Keratinocyte (primary cell): ENCODE measurements around the gene ACSM3. TPM values are rescaled to one million over a fixed set of nuclear protein-coding genes. Genes with fewer than 3 reads are reported as not detected.

Experiments used
- DNase-seq: peaks from one replicate; pipeline ENCODE4 v3.0.0-alpha.2; 2011; ENCODE audit warnings: low read depth, missing footprints, low spot score
- FAIRE-seq: peaks from 2 replicates; lab custom pipeline; 2011; peaks lifted over from hg19 to GRCh38; lab: Jason Lieb, UNC
- H2AFZ ChIP-seq: 2 replicates; pipeline ENCODE4 v1.6.0; 2012; ENCODE audit warnings: low read length, control low read depth, inconsistent platforms; ENCODE audit not compliant: control insufficient read depth
- H3K27ac ChIP-seq: 2 replicates; pipeline ENCODE4 v1.5.1; 2011; ENCODE audit warnings: low read length; ENCODE audit not compliant: control insufficient read depth, insufficient read depth
- H3K27me3 ChIP-seq: 3 replicates; pipeline ENCODE4 v1.6.0; 2011; ENCODE audit warnings: low read length; ENCODE audit not compliant: control insufficient read depth, insufficient read depth; ENCODE audit errors: extremely low read depth
- H3K36me3 ChIP-seq, 2 experiments: 2 replicates in 1 of 2; 3 replicates in 1 of 2; pipeline ENCODE4 v1.5.1; 2011; ENCODE audit warnings: low read length in 2 of 2, mild to moderate bottlenecking in 1 of 2; ENCODE audit not compliant: control insufficient read depth in 2 of 2, insufficient read depth in 2 of 2; ENCODE audit errors: extremely low read depth in 1 of 2
- H3K4me1 ChIP-seq: 3 replicates; pipeline ENCODE4 v1.5.1; 2011; ENCODE audit warnings: low read length; ENCODE audit not compliant: control insufficient read depth, insufficient read depth; ENCODE audit errors: extremely low read depth
- H3K4me2 ChIP-seq: 3 replicates; pipeline ENCODE4 v1.6.0; 2011; ENCODE audit warnings: low read depth, low read length; ENCODE audit not compliant: control insufficient read depth, insufficient read depth; ENCODE audit errors: extremely low read depth
- H3K4me3 ChIP-seq, 3 experiments: fragments of 200-600 bp in 1 of 3; sonication (generic) in 1 of 3; 2 replicates in 2 of 3; 3 replicates in 1 of 3; pipeline ENCODE4 v1.5.1; 2011 to 2016; ENCODE audit warnings: low read length in 3 of 3, mild to moderate bottlenecking in 3 of 3, control low read depth in 2 of 3, inconsistent platforms in 1 of 3, low read depth in 1 of 3, mixed read lengths in 1 of 3, mixed run types in 1 of 3, moderate library complexity in 1 of 3; ENCODE audit not compliant: control insufficient read depth in 2 of 3, insufficient read depth in 2 of 3; ENCODE audit errors: extremely low read depth in 1 of 3
- H3K79me2 ChIP-seq: 2 replicates; pipeline ENCODE4 v1.6.0; 2012; ENCODE audit warnings: low read length; ENCODE audit not compliant: control insufficient read depth, insufficient read depth
- H3K9ac ChIP-seq: 3 replicates; pipeline ENCODE4 v1.6.0; 2011; ENCODE audit warnings: low read length; ENCODE audit not compliant: control insufficient read depth, insufficient read depth; ENCODE audit errors: extremely low read depth
- H3K9me1 ChIP-seq: 3 replicates; pipeline ENCODE4 v1.6.0; 2011; ENCODE audit warnings: low read length; ENCODE audit not compliant: control insufficient read depth, insufficient read depth; ENCODE audit errors: extremely low read depth
- H3K9me3 ChIP-seq: 2 replicates; pipeline ENCODE4 v1.5.1; 2012; ENCODE audit warnings: low read depth, low read length; ENCODE audit not compliant: control insufficient read depth
- H4K20me1 ChIP-seq: 3 replicates; pipeline ENCODE4 v1.6.0; 2011; ENCODE audit warnings: low read length; ENCODE audit not compliant: control insufficient read depth, insufficient read depth; ENCODE audit errors: extremely low read depth
- CTCF ChIP-seq, 3 experiments: IDR thresholded peaks in 1 of 3; conservative IDR thresholded peaks in 1 of 3; optimal IDR thresholded peaks in 1 of 3; 2 replicates in 2 of 3; 3 replicates in 1 of 3; pipeline versions ENCODE3 to v1.5.1; 2011; ENCODE audit warnings: low read length in 3 of 3, mild to moderate bottlenecking in 3 of 3, moderate library complexity in 2 of 3, control low read depth in 1 of 3, inconsistent platforms in 1 of 3; ENCODE audit not compliant: insufficient read depth in 2 of 3; ENCODE audit errors: extremely low read depth in 1 of 3
- EZH2 ChIP-seq: IDR thresholded peaks from one replicate; pipeline ENCODE4 v1.6.1; 2012; ENCODE audit warnings: inconsistent platforms, mild to moderate bottlenecking, low read length, moderate library complexity
- dilution Hi-C: fragments of 300-500 bp; cut with MboI; formaldehyde crosslinking; loops from one replicate; pipeline ENCODE4 v1.7.0; 2020; ENCODE audit warnings: low sequenced_read_pairs; ENCODE audit not compliant: extremely low pct_ligation_motif_present
- polyA plus RNA-seq, 5 experiments: library from polyadenylated mRNA; depleted of rRNA in 3 of 5; stranded (reverse) in 3 of 5; stranded (forward) in 1 of 5; unstranded in 1 of 5; fragments of >200 nt; gene quantifications; 1 replicate in 1 of 5; 2 replicates in 3 of 5; 3 replicates in 1 of 5; pipeline versions ENCODE4 v1.2.1 to v1.2.3, GENCODE V29; 2011 to 2012; ENCODE audit warnings: missing spikeins in 2 of 5, low read depth in 1 of 5, low replicate concordance in 1 of 5

ACSM3 gene
- polyA plus RNA-seq, 1 donor (not counting 4 experiments of a cell fraction or from before 2014, with no cell fraction given), result 0.38 TPM

- H4K20me1 ChIP-seq, result no peaks in the 10 kb centered on the region
- H3K27ac ChIP-seq, result no peak overlapping the region
- H3K4me2 ChIP-seq, result no peak overlapping the region
- H3K27me3 ChIP-seq, result no peaks in the 10 kb centered on the region
- DNase-seq (no peak), FAIRE-seq (no peak)
- no peaks in the 10 kb centered on the region for H3K9me1 ChIP-seq
- no peak overlapping the region for H2AFZ ChIP-seq
- dilution Hi-C loops, result no loop called here
- H3K9me3 ChIP-seq, result no peaks in the 10 kb centered on the region
- TF ChIP-seq EZH2 (no peak), CTCF (optimal IDR thresholded peaks at IDR 0.05 in 1 of 3, IDR thresholded peaks at IDR 0.05 in 1 of 3, conservative IDR thresholded peaks at IDR 0.05 in 1 of 3; ENCODE audit: extremely low read depth in 1 of 3, insufficient read depth in 2 of 3, low read length in 3 of 3) (no peak)
- H3K9ac ChIP-seq, result no peak overlapping the region
- H3K4me3 ChIP-seq, result no peak overlapping the region
- H3K36me3 ChIP-seq, result no peaks in the 10 kb centered on the region
- no peaks in the 10 kb centered on the region for H3K79me2 ChIP-seq
- H3K4me1 ChIP-seq, result no peaks in the 10 kb centered on the region
Measured at GRCh38 chr16:20773679-20774078, 9.9 kb downstream of the ACSM3 start.

GRCh38 chr16:20774703-20775362 is 11.0 kb downstream of the ACSM3 start:
- Histone ChIP-seq H3K4me1 (no peaks in the 10 kb centered on the region), H3K27ac (no peak overlapping the region), H3K9me3 (no peaks in the 10 kb centered on the region), H3K9me1 (no peaks in the 10 kb centered on the region), H3K9ac (no peak overlapping the region), H3K4me3 (no peak overlapping the region), H4K20me1 (no peaks in the 10 kb centered on the region), H3K27me3 (no peaks in the 10 kb centered on the region), H3K79me2 (no peaks in the 10 kb centered on the region), H3K4me2 (no peak overlapping the region), H2AFZ (no peak overlapping the region), H3K36me3 (no peaks in the 10 kb centered on the region)
- DNase-seq (peak; percentile 33), FAIRE-seq (peak; percentile 81)
- peak; percentile 94 to 98 (median 97) for TF ChIP-seq CTCF (optimal IDR thresholded peaks at IDR 0.05 in 1 of 3, IDR thresholded peaks at IDR 0.05 in 1 of 3, conservative IDR thresholded peaks at IDR 0.05 in 1 of 3; ENCODE audit: extremely low read depth in 1 of 3, insufficient read depth in 2 of 3, low read length in 3 of 3)
- TF ChIP-seq EZH2, result no peak
- dilution Hi-C loops, result no loop called here
